Measurements from ENCODE around the gene CLPSL1. TPM values are rescaled to one million over a fixed set of nuclear protein-coding genes. Genes with fewer than 3 reads are reported as not detected.

The CLPSL1 gene
- total RNA-seq, 1 experiment from 2014 or later, result not detected

GRCh38 chr6:35817515-35817914, 36.7 kb downstream of the CLPSL1 start:
- intact Hi-C loops (cut with micrococcal nuclease; ENCODE audit: unreplicated experiment) (no loop called here), in situ Hi-C loops (cut with HindIII; ENCODE audit: low pct_unique_long_range_greater_than_20kb, low sequenced_read_pairs) (no loop called here)
- Histone ChIP-seq H3K27me3 (ENCODE audit: control insufficient read depth, insufficient read depth, low read length) (no peaks in the 10 kb centered on the region), H3K4me3 (ENCODE audit: low read depth in 2 of 2, low read length in 2 of 2) (no peak overlapping the region), H3K27ac (ENCODE audit: low read length) (no peak overlapping the region), H3K36me3 (ENCODE audit: control insufficient read depth, insufficient read depth, low read length) (no peaks in the 10 kb centered on the region), H3K4me1 (ENCODE audit: control insufficient read depth, insufficient read depth, low read length) (no peaks in the 10 kb centered on the region), H3K9me3 (ENCODE audit: control insufficient read depth, insufficient read depth, low read depth, low read length) (no peaks in the 10 kb centered on the region)
- ATAC-seq (no peak), DNase-seq (ENCODE audit: low read depth, low spot score) (no peak)
- BruUV-seq (replicated peaks), result no TSS peak
- POLR2A ChIA-PET, result no interaction called here
- TF ChIP-seq POLR2AphosphoS5 (IDR thresholded peaks at IDR 0.05; ENCODE audit: low read depth, low read length), result no peak
- TF ChIP-seq REST (IDR thresholded peaks at IDR 0.05; ENCODE audit: insufficient read depth in 1 of 2, low read depth in 2 of 2, low read length in 1 of 2), result no peak
- TF ChIP-seq CTCF (IDR thresholded peaks at IDR 0.05), result no peak
- no peak for TF ChIP-seq TCF7L2 (IDR thresholded peaks at IDR 0.05; ENCODE audit: low read depth, low read length)
- TF ChIP-seq SIN3A (IDR thresholded peaks at IDR 0.05; ENCODE audit: borderline replicate concordance, insufficient read depth, low read depth, low read length), result no peak
- CTCF ChIA-PET, result no interaction called here

- Histone ChIP-seq H3K4me1 (ENCODE audit: control insufficient read depth, insufficient read depth, low read length) (no peaks in the 10 kb centered on the region), H3K4me3 (ENCODE audit: low read depth in 2 of 2, low read length in 2 of 2) (no peak overlapping the region), H3K27me3 (ENCODE audit: control insufficient read depth, insufficient read depth, low read length) (no peaks in the 10 kb centered on the region), H3K36me3 (ENCODE audit: control insufficient read depth, insufficient read depth, low read length) (no peaks in the 10 kb centered on the region), H3K27ac (ENCODE audit: low read length) (no peak overlapping the region), H3K9me3 (ENCODE audit: control insufficient read depth, insufficient read depth, low read depth, low read length) (no peaks in the 10 kb centered on the region)
- no TSS peak for BruUV-seq (replicated peaks)
- intact Hi-C loops (cut with micrococcal nuclease; ENCODE audit: unreplicated experiment) (no loop called here), in situ Hi-C loops (cut with HindIII; ENCODE audit: low pct_unique_long_range_greater_than_20kb, low sequenced_read_pairs) (no loop called here)
- ChIA-PET POLR2A (interaction anchor here (0.7 kb wide), 1 partner anchor 11 kb away, joined by 3 read pairs; no protein-coding TSS in a partner anchor), CTCF (no interaction called here)
- ATAC-seq (no peak), DNase-seq (ENCODE audit: low read depth, low spot score) (no peak)
- no peak for TF ChIP-seq SIN3A (IDR thresholded peaks at IDR 0.05; ENCODE audit: borderline replicate concordance, insufficient read depth, low read depth, low read length)
- no peak for TF ChIP-seq TCF7L2 (IDR thresholded peaks at IDR 0.05; ENCODE audit: low read depth, low read length)
- TF ChIP-seq POLR2AphosphoS5 (IDR thresholded peaks at IDR 0.05; ENCODE audit: low read depth, low read length), result no peak
- no peak for TF ChIP-seq REST (IDR thresholded peaks at IDR 0.05; ENCODE audit: insufficient read depth in 1 of 2, low read depth in 2 of 2, low read length in 1 of 2)
- TF ChIP-seq CTCF (IDR thresholded peaks at IDR 0.05), result no peak
These were observed 42.8 kb downstream of the CLPSL1 start for GRCh38 chr6:35823601-35824000.
